HT1080 (cell line): ENCODE results near the gene FOLR1. TPM values are rescaled to one million over a fixed set of nuclear protein-coding genes. Genes with fewer than 3 reads are reported as not detected.

ENCODE experiments used
- total RNA-seq: library from RNA; depleted of rRNA; stranded (reverse); fragments of >200 nt; shearing (Covaris generic); gene quantifications from 2 replicates; pipeline ENCODE4 v1.2.3, GENCODE V29; 2014; rRNA removed

The FOLR1 gene
- total RNA-seq, 1 experiment from 2014 or later: not detected

Other genes starting within 250 kb of the FOLR1 start
- 1.0 and 1.8 TPM in 2 replicates for gene IL18BP, start 193.2 kb upstream of the FOLR1 start, total RNA-seq
- gene NUMA1, start 111.6 kb upstream of the FOLR1 start, total RNA-seq: 96.8 and 104 TPM in 2 replicates
- 10.8 and 11.1 TPM in 2 replicates for gene LRRC51, start 111.3 kb upstream of the FOLR1 start, total RNA-seq
- 177 and 212 TPM in 2 replicates for gene LAMTOR1, start 88.8 kb upstream of the FOLR1 start, total RNA-seq
- 0.31 TPM in 1 of 2 replicates, not detected in the other for gene TOMT, start 86.2 kb upstream of the FOLR1 start, total RNA-seq
- gene ANAPC15, start 79.4 kb upstream of the FOLR1 start, total RNA-seq: 70.7 and 81.5 TPM in 2 replicates
- gene FOLR3, start 56.4 kb upstream of the FOLR1 start, total RNA-seq: 0.16 TPM in 1 of 2 replicates, not detected in the other
- gene FOLR2, start 24.7 kb downstream of the FOLR1 start, total RNA-seq: not detected in 2 replicates
- gene INPPL1, start 32.6 kb downstream of the FOLR1 start, total RNA-seq: 64.7 and 68.8 TPM in 2 replicates
- not detected in 2 replicates for gene PHOX2A, start 52.0 kb downstream of the FOLR1 start, total RNA-seq
- gene CLPB, start 242.4 kb downstream of the FOLR1 start, total RNA-seq: 45.4 and 46.9 TPM in 2 replicates